ENCODE results near the gene SNED1. TPM values are rescaled to one million over a fixed set of nuclear protein-coding genes. Genes with fewer than 3 reads are reported as not detected.
"Not testable (repeated sequence)": the region's sequence is repeated elsewhere in the genome, so short reads cannot be mapped to it uniquely, and the experiment has no call there.

The SNED1 gene
- total RNA-seq, 3 donors from 2014 or later = 27.1 to 46.9 (median 35.2) TPM

- Histone ChIP-seq H3K27ac (peak overlapping the region; percentile 79 to 89), H3K4me3 (no peak overlapping the region), H3K9me3 (no peaks in the 10 kb centered on the region), H3K4me1 (peaks cover 0 to 7% of the 10 kb centered on the region in 2 donors), H3K27me3 (no peaks in the 10 kb centered on the region), H3K36me3 (no peaks in the 10 kb centered on the region)
- TF ChIP-seq POLR2A (IDR thresholded peaks at IDR 0.05) = no peak
- no peak for TF ChIP-seq POLR2AphosphoS5 (IDR thresholded peaks at IDR 0.05)
- TF ChIP-seq CTCF (IDR thresholded peaks at IDR 0.05) = no peak
- DNase-seq (ENCODE audit: low spot score in 2 of 2) = no peak
- intact Hi-C loops (cut with DNase I; ENCODE audit: low total_unique reads) = no loop called here
Observed at GRCh38 chr2:240972201-240972600, 26.2 kb upstream of the SNED1 start.

GRCh38 chr2:240972636-240973521, 25.5 kb upstream of the SNED1 start:
- no peak for TF ChIP-seq POLR2A (IDR thresholded peaks at IDR 0.05)
- peak in 1 of 3 donors; percentile 20 for TF ChIP-seq POLR2AphosphoS5 (IDR thresholded peaks at IDR 0.05)
- peak in 1 of 2 donors; percentile 85 for DNase-seq (ENCODE audit: low spot score in 2 of 2)
- no peaks in the 10 kb centered on the region for H3K27me3 ChIP-seq
- H3K36me3 ChIP-seq = no peaks in the 10 kb centered on the region
- intact Hi-C loops (cut with DNase I; ENCODE audit: low total_unique reads) = no loop called here
- H3K27ac ChIP-seq = peak overlapping the region; percentile 79 to 89
- no peaks in the 10 kb centered on the region for H3K9me3 ChIP-seq
- peak overlapping the region in 1 of 3 donors; percentile 39 for H3K4me3 ChIP-seq
- H3K4me1 ChIP-seq = peaks cover 0 to 7% of the 10 kb centered on the region in 2 donors

GRCh38 chr2:240974771-240975572, 23.4 kb upstream of the SNED1 start:
- H3K27me3 ChIP-seq = no peaks in the 10 kb centered on the region
- H3K9me3 ChIP-seq = no peaks in the 10 kb centered on the region
- no peak overlapping the region for H3K4me3 ChIP-seq
- H3K36me3 ChIP-seq = no peaks in the 10 kb centered on the region
- peaks cover 0 to 7% of the 10 kb centered on the region in 2 donors for H3K4me1 ChIP-seq
- no peak overlapping the region for H3K27ac ChIP-seq
- intact Hi-C loops (cut with DNase I; ENCODE audit: low total_unique reads) = no loop called here
- TF ChIP-seq POLR2AphosphoS5 (IDR thresholded peaks at IDR 0.05) = no peak
- TF ChIP-seq CTCF (IDR thresholded peaks at IDR 0.05) = no peak
- TF ChIP-seq POLR2A (IDR thresholded peaks at IDR 0.05) = no peak
- no peak for DNase-seq (ENCODE audit: low spot score in 2 of 2)

GRCh38 chr2:240975903-240976302, 22.5 kb upstream of the SNED1 start:
- H3K27me3 ChIP-seq; DNase-seq (ENCODE audit: low spot score in 2 of 2); H3K4me1 ChIP-seq; intact Hi-C loops (cut with DNase I; ENCODE audit: low total_unique reads); H3K9me3 ChIP-seq; H3K36me3 ChIP-seq; H3K27ac ChIP-seq; H3K4me3 ChIP-seq: not testable (repeated sequence)

GRCh38 chr2:240981280-240981679, 17.1 kb upstream of the SNED1 start:
- no peaks in the 10 kb centered on the region for H3K36me3 ChIP-seq
- no peaks in the 10 kb centered on the region for H3K4me1 ChIP-seq
- no peaks in the 10 kb centered on the region for H3K9me3 ChIP-seq
- H3K27me3 ChIP-seq = no peaks in the 10 kb centered on the region
- peak overlapping the region in 1 of 2 donors; percentile 52 for H3K27ac ChIP-seq
- no peak for DNase-seq (ENCODE audit: low spot score in 2 of 2)
- intact Hi-C loops (cut with DNase I; ENCODE audit: low total_unique reads) = no loop called here
- no peak for TF ChIP-seq POLR2AphosphoS5 (IDR thresholded peaks at IDR 0.05)
- TF ChIP-seq CTCF (IDR thresholded peaks at IDR 0.05) = no peak
- no peak for TF ChIP-seq POLR2A (IDR thresholded peaks at IDR 0.05)
- H3K4me3 ChIP-seq = no peak overlapping the region

Measured in breast epithelium (tissue), 4 donors.